HFFc6 (cell line): Measurements from ENCODE around the gene SVOPL. TPM values are rescaled to one million over a fixed set of nuclear protein-coding genes. Genes with fewer than 3 reads are reported as not detected.

Experiments
- DNase-seq: peaks from one replicate; pipeline ENCODE4 v3.0.0-alpha.2; 2018
- H3K27ac Mint-ChIP-seq: 2 replicates; pipeline ENCODE4 v1.8.0; 2020; ENCODE audit warnings: mild to moderate bottlenecking, mixed read lengths
- H3K27me3 Mint-ChIP-seq: 2 replicates; pipeline ENCODE4 v1.8.0; 2021; ENCODE audit warnings: mild to moderate bottlenecking, moderate library complexity, mixed read lengths; ENCODE audit not compliant: insufficient read depth
- H3K36me3 Mint-ChIP-seq: 2 replicates; pipeline ENCODE4 v1.8.0; 2021; ENCODE audit warnings: low read depth, mixed read lengths
- H3K4me1 Mint-ChIP-seq: 2 replicates; pipeline ENCODE4 v1.8.0; 2020; ENCODE audit warnings: low read depth, mixed read lengths
- H3K4me3 Mint-ChIP-seq: 2 replicates; pipeline ENCODE4 v1.8.0; 2020; ENCODE audit warnings: mild to moderate bottlenecking, moderate library complexity, mixed read lengths
- H3K9me3 Mint-ChIP-seq: 2 replicates; pipeline ENCODE4 v1.8.0; 2020; ENCODE audit warnings: mild to moderate bottlenecking, mixed read lengths
- CTCF ChIP-seq: fragments of 200-600 bp; sonication (generic); IDR thresholded peaks from 2 replicates; pipeline ENCODE4 v1.5.0; 2021; ENCODE audit warnings: antibody characterized with exemption, mild to moderate bottlenecking
- total RNA-seq, 6 experiments: library from RNA; stranded (reverse); fragmentation: NEBNext Ultra II Directional; extraction: Animal tissue kit (Norgen Biotek cat#: 25700); gene quantifications; 2 replicates in 1 of 6; 3 replicates in 5 of 6; pipeline ENCODE4 v1.2.3, GENCODE V29; 2021

Gene SVOPL
- total RNA-seq, 6 experiments from 2014 or later: not detected

DNA sequence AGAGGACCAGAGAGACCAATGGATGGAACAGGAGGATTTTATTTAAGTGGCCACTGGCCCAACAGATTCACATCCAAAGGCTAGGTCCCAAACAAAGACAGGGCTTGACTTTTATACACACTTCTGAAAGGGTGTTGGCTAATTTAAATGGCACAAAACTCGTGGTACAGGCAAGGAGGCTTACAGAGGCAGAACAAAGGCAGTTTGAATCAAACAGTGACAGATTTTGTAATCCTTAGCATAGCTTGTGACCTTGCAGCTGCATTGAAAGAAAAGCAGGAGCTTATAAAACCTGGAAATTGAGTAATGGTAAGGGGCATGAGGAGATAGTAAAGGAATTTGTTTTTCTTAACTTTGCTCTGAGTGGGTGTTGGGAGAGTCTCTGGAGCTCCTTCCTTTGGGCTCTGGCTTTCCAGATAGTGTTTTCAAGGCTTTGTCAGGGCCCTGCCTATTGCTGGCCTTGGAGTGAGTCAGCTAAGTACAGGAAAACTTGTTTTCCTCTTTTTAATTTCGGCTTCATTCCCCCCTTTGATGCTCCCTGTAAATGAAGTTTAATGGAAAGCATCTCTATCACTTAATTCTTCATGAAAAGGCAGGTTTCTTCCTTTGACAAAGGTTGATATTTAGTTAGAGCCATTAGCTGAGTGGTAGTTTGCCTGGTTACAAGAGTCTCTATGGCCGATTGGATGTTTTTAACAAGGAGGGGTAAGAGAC is 144.2 kb downstream of the SVOPL start:
- DNase-seq: no peak
- no peak overlapping the region for H3K4me3 Mint-ChIP-seq
- no peaks in the 10 kb centered on the region; the same call in none of the 2 replicates for H3K27me3 Mint-ChIP-seq
- TF ChIP-seq CTCF: no peak
- H3K27ac Mint-ChIP-seq: no peak overlapping the region
- H3K4me1 Mint-ChIP-seq: no peaks in the 10 kb centered on the region
- H3K36me3 Mint-ChIP-seq: peaks cover 76% of the 10 kb centered on the region
- H3K9me3 Mint-ChIP-seq: peaks cover 30% of the 10 kb centered on the region

DNA sequence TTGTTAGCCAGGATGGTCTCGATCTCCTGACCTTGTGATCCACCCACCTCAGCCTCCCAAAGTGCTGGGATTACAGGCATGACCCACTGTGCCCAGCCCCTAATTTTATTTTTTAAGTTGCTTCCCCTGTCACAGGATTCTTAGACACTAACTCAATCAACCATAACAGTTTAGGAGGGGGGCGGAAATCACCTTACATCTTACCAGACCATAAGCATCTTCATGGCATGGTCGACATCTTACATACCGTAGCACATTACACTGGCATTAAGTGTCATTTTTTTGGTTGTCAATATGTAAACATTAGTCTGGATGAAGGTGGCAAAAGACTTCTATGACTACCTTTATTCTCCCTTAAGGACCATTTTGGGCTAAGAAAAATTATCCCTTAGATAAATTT is 145.5 kb downstream of the SVOPL start:
- H3K36me3 Mint-ChIP-seq: peaks cover 71% of the 10 kb centered on the region
- no peak for TF ChIP-seq CTCF
- no peaks in the 10 kb centered on the region; the same call in 1 of the 2 replicates for H3K27me3 Mint-ChIP-seq
- H3K4me1 Mint-ChIP-seq: no peaks in the 10 kb centered on the region
- no peak overlapping the region for H3K27ac Mint-ChIP-seq
- no peak for DNase-seq
- no peak overlapping the region for H3K4me3 Mint-ChIP-seq
- peaks cover 28% of the 10 kb centered on the region for H3K9me3 Mint-ChIP-seq

GRCh38 chr7:138554674-138555073 is 146.5 kb downstream of the SVOPL start:
- Mint-ChIP-seq H3K27me3 (no peaks in the 10 kb centered on the region; the same call in 1 of the 2 replicates), H3K4me1 (no peaks in the 10 kb centered on the region), H3K27ac (no peak overlapping the region), H3K4me3 (no peak overlapping the region), H3K9me3 (peaks cover 28% of the 10 kb centered on the region), H3K36me3 (peaks cover 61% of the 10 kb centered on the region)
- no peak for TF ChIP-seq CTCF
- no peak for DNase-seq

DNA sequence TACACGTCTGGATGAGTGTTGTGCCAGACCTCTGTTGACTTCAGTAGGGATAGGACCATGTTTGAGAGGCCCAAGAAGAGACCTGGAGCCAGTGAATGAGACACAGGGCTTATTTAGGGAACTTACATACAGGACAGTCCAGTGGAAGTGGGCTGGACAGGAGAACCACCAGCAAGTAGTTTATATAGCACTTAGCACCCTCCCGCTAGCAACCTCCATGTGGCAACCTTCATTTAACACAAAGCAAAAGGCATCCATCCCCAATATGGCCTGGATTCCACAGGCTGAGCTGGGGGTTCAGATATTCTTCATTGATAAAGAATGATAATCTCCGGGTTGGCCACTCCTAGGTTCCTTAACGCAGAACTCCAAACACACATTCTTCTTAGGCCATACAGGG is 147.4 kb downstream of the SVOPL start:
- TF ChIP-seq CTCF: no peak
- H3K9me3 Mint-ChIP-seq: peaks cover 28% of the 10 kb centered on the region
- no peaks in the 10 kb centered on the region; the same call in 1 of the 2 replicates for H3K27me3 Mint-ChIP-seq
- DNase-seq: no peak
- H3K4me1 Mint-ChIP-seq: no peaks in the 10 kb centered on the region
- H3K27ac Mint-ChIP-seq: no peak overlapping the region
- no peak overlapping the region for H3K4me3 Mint-ChIP-seq
- H3K36me3 Mint-ChIP-seq: peaks cover 53% of the 10 kb centered on the region

DNA sequence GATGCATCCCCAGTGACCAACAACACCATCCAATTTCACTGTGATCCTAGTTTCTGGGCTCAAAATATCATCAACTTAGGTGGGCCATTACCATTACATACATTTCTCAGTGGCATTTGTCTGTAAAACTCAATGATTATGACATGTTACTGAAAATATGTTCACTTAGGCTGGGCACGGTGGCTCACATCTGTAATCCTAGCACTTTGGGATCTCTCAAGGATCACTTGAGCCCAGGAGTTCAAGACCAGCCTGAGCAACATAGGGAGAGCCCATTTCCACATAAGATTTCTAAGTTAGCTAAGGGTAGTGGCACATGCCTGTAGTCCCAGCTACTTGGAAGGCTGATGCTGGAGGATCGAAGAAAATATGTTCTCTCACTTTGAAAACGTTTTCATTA is 150.1 kb downstream of the SVOPL start:
- Mint-ChIP-seq H3K9me3 (peaks cover 1% of the 10 kb centered on the region; the same call in 1 of the 2 replicates), H3K27ac (no peak overlapping the region), H3K27me3 (no peaks in the 10 kb centered on the region; the same call in 1 of the 2 replicates), H3K4me1 (no peaks in the 10 kb centered on the region), H3K36me3 (peaks cover 26% of the 10 kb centered on the region), H3K4me3 (no peak overlapping the region)
- no peak for TF ChIP-seq CTCF
- DNase-seq: no peak
